HepG2 (cell line): Measurements from ENCODE around the gene OGFR. TPM values are rescaled to one million over a fixed set of nuclear protein-coding genes. Genes with fewer than 3 reads are reported as not detected.

Experiments
- ARHGAP35 ChIP-seq: sonication (generic); formaldehyde crosslinking; IDR thresholded peaks from 2 replicates; pipeline ENCODE4 v1.9.0; 2022; ENCODE audit warnings: mild to moderate bottlenecking, inconsistent platforms, moderate library complexity, missing genetic modification reagents, borderline replicate concordance
- ASH2L ChIP-seq: fragments of 300-600, 200-600 bp; sonication (generic); IDR thresholded peaks from 2 replicates; pipeline ENCODE4 v1.7.0; 2017; ENCODE audit warnings: low read depth, mild to moderate bottlenecking, moderate library complexity, mixed read lengths, low read length; ENCODE audit not compliant: insufficient read length
- CREM ChIP-seq, 2 experiments: sonication (generic) in 1 of 2; formaldehyde crosslinking in 1 of 2; IDR thresholded peaks; 2 replicates each; pipeline versions ENCODE4 v1.4.0 to v1.6.1; 2016 to 2020; ENCODE audit warnings: antibody characterized with exemption in 1 of 2, mild to moderate bottlenecking in 1 of 2, missing genetic modification reagents in 1 of 2
- KMT2A ChIP-seq: sonication (generic); formaldehyde crosslinking; IDR thresholded peaks from 2 replicates; pipeline ENCODE4 v1.4.0; 2020; ENCODE audit warnings: missing genetic modification reagents
- MXI1 ChIP-seq: IDR thresholded peaks from 3 replicates; pipeline ENCODE4 v1.6.1; 2012; ENCODE audit warnings: low read depth, low read length, inconsistent platforms, borderline replicate concordance
- NCOA2 ChIP-seq: sonication (generic); formaldehyde crosslinking; IDR thresholded peaks from 2 replicates; pipeline ENCODE4 v1.8.0; 2022; ENCODE audit warnings: inconsistent platforms
- NPAS2 ChIP-seq: sonication (generic); formaldehyde crosslinking; IDR thresholded peaks from 2 replicates; pipeline ENCODE4 v1.8.0; 2022; ENCODE audit warnings: mild to moderate bottlenecking, missing genetic modification reagents, borderline replicate concordance
- PHF8 ChIP-seq: sonication (generic); formaldehyde crosslinking; IDR thresholded peaks from 2 replicates; pipeline ENCODE4 v1.5.0; 2020; ENCODE audit warnings: missing genetic modification reagents
- PRMT3 ChIP-seq: sonication (generic); formaldehyde crosslinking; IDR thresholded peaks from 2 replicates; pipeline ENCODE4 v1.8.1; 2022; ENCODE audit warnings: low read depth, mild to moderate bottlenecking, moderate library complexity, missing genetic modification reagents, borderline replicate concordance
- RBAK ChIP-seq: sonication (generic); formaldehyde crosslinking; IDR thresholded peaks from 2 replicates; pipeline ENCODE4 v1.5.1; 2020; ENCODE audit warnings: mild to moderate bottlenecking, missing genetic modification reagents
- RNF2 ChIP-seq: fragments of 450-650 bp; conservative IDR thresholded peaks from 2 replicates; pipeline ENCODE4 v1.6.1; 2016; ENCODE audit warnings: low read depth
- SIN3A ChIP-seq: IDR thresholded peaks from 2 replicates; pipeline ENCODE4 v1.6.1; 2011; ENCODE audit warnings: low read depth, mild to moderate bottlenecking, control low read depth, low read length, borderline replicate concordance
- TMF1 ChIP-seq: sonication (generic); formaldehyde crosslinking; IDR thresholded peaks from 2 replicates; pipeline ENCODE4 v1.8.1; 2022; ENCODE audit warnings: low read depth, missing genetic modification reagents
- ZNF235 ChIP-seq: sonication (generic); formaldehyde crosslinking; IDR thresholded peaks from 2 replicates; pipeline ENCODE4 v1.8.1; 2023; ENCODE audit warnings: mild to moderate bottlenecking, missing genetic modification reagents, borderline replicate concordance
- ZNF7 ChIP-seq: IDR thresholded peaks from 2 replicates; pipeline ENCODE4 v1.6.1; 2016; ENCODE audit warnings: missing biosample characterization, missing genetic modification reagents
- ZNF773 ChIP-seq: sonication (generic); formaldehyde crosslinking; IDR thresholded peaks from 2 replicates; pipeline ENCODE4 v1.4.0; 2020; ENCODE audit warnings: missing genetic modification reagents, borderline replicate concordance
- polyA plus RNA-seq, 8 experiments: library from polyadenylated mRNA; depleted of rRNA in 3 of 8; stranded (reverse) in 7 of 8; unstranded in 1 of 8; fragments of >200 nt; fragmentation: Illumina TruSeq in 4 of 8; extraction: Trizol in 4 of 8; gene quantifications; 2 replicates each; pipeline versions ENCODE4 v1.2.1 to v1.2.3, GENCODE V29; 2011 to 2016; ENCODE audit warnings: low read depth in 4 of 8, missing spikeins in 1 of 8, mixed read lengths in 1 of 8; ENCODE audit not compliant: insufficient read depth in 1 of 8
- total RNA-seq, 5 experiments: library from RNA; depleted of rRNA; stranded (reverse); fragments of >200 nt; fragmentation: Illumina TruSeq; extraction: Trizol; gene quantifications; 2 replicates each; pipeline ENCODE4 v1.2.3, GENCODE V29; 2016; ENCODE audit warnings: low read depth in 1 of 5
- TF ChIP-seq, protein P1 (sequence below): sonication (generic); formaldehyde crosslinking; IDR thresholded peaks from 2 replicates; pipeline ENCODE4 v1.5.0; 2020; ENCODE audit warnings: missing genetic modification reagents
- TF ChIP-seq, protein P2 (sequence below): sonication (generic); formaldehyde crosslinking; IDR thresholded peaks from 2 replicates; pipeline ENCODE4 v1.4.0; 2020; ENCODE audit warnings: missing genetic modification reagents, borderline replicate concordance
- TF ChIP-seq, protein P3 (sequence below): IDR thresholded peaks from 2 replicates; pipeline ENCODE4 v1.6.1; 2012; ENCODE audit warnings: inconsistent platforms
- TF ChIP-seq, protein P4 (sequence below): sonication (generic); formaldehyde crosslinking; IDR thresholded peaks from 2 replicates; pipeline ENCODE4 v1.4.0; 2020; ENCODE audit warnings: missing genetic modification reagents, borderline replicate concordance

Gene OGFR
- total and polyA plus RNA-seq, 2 of the 13 experiments (the other 11 are each of a cell fraction or from before 2014, with no cell fraction given) = 47.7 to 81.8 TPM

DNA sequence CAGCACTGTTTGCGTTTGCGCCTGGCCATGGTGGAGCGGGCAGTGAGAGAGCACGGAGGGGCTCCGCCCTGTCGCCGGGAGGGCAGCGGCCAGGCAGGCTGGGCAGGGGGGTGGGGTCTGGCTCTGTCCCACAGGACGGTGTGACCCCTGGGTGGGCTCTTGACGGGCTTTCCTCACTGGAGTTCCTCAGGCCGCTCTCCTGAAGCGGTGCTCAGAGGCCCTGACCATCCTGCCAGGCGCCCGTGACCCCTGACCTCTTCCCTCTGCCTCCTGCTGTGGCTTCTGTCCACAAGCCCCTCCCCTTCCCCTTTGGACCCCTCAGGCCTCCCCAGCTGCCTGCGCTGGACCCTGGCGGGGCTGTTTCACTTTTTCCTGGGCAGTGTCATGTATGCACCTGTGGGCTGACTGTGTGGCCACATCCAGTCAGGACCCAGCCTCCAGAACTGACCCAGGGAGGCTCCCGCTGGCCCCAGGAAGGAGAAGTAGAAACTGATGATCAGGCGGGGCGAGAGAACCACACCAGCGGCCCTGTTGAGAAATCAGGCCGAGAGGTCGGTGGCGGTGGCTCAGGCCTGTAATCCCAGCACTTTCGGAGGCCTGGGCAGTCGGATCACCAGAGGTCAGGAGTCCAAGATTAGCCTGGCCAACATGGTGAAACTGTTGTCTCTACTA is 1.2 kb downstream of the OGFR start (continued):
- TF ChIP-seq PRMT3 (CRISPR knock-in tag) = no peak
- 0 out of 2 replicates have a peak, but pooled peaks have one; percentile 67 for TF ChIP-seq NPAS2
- TF ChIP-seq CREM (IDR thresholded peaks at IDR 0.05) = peak; percentile 70; the same call in 1 of the 2 replicates
- TF ChIP-seq CREM (CRISPR knock-in tag; IDR thresholded peaks at IDR 0.05) = no peak
- TF ChIP-seq, protein P1, sequence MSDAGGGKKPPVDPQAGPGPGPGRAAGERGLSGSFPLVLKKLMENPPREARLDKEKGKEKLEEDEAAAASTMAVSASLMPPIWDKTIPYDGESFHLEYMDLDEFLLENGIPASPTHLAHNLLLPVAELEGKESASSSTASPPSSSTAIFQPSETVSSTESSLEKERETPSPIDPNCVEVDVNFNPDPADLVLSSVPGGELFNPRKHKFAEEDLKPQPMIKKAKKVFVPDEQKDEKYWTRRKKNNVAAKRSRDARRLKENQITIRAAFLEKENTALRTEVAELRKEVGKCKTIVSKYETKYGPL (CRISPR knock-in tag) = no peak; the same call in 1 of the 2 replicates
- TF ChIP-seq PHF8 = peak; percentile 95
- peak; percentile 79 for TF ChIP-seq KMT2A
- TF ChIP-seq SIN3A = peak; percentile 82; the same call in 1 of the 2 replicates
- TF ChIP-seq MXI1 = peak; percentile 77; the same call in 1 of the 3 replicates
- TF ChIP-seq RBAK (CRISPR knock-in tag) = no peak
- peak; percentile 98 for TF ChIP-seq ASH2L
- TF ChIP-seq TMF1 (CRISPR knock-in tag) = 0 out of 2 replicates have a peak, but pooled peaks have one; percentile 28
- TF ChIP-seq ZNF7 = no peak
- TF ChIP-seq ZNF773 (CRISPR knock-in tag) = peak; percentile 38; the same call in 1 of the 2 replicates
- TF ChIP-seq, protein P2, sequence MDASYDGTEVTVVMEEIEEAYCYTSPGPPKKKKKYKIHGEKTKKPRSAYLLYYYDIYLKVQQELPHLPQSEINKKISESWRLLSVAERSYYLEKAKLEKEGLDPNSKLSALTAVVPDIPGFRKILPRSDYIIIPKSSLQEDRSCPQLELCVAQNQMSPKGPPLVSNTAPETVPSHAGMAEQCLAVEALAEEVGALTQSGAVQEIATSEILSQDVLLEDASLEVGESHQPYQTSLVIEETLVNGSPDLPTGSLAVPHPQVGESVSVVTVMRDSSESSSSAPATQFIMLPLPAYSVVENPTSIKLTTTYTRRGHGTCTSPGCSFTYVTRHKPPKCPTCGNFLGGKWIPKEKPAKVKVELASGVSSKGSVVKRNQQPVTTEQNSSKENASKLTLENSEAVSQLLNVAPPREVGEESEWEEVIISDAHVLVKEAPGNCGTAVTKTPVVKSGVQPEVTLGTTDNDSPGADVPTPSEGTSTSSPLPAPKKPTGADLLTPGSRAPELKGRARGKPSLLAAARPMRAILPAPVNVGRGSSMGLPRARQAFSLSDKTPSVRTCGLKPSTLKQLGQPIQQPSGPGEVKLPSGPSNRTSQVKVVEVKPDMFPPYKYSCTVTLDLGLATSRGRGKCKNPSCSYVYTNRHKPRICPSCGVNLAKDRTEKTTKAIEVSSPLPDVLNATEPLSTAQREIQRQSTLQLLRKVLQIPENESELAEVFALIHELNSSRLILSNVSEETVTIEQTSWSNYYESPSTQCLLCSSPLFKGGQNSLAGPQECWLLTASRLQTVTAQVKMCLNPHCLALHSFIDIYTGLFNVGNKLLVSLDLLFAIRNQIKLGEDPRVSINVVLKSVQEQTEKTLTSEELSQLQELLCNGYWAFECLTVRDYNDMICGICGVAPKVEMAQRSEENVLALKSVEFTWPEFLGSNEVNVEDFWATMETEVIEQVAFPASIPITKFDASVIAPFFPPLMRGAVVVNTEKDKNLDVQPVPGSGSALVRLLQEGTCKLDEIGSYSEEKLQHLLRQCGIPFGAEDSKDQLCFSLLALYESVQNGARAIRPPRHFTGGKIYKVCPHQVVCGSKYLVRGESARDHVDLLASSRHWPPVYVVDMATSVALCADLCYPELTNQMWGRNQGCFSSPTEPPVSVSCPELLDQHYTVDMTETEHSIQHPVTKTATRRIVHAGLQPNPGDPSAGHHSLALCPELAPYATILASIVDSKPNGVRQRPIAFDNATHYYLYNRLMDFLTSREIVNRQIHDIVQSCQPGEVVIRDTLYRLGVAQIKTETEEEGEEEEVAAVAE (CRISPR knock-in tag) = peak; percentile 81
- TF ChIP-seq NCOA2 (CRISPR knock-in tag) = peak; percentile 67; the same call in 1 of the 2 replicates
- TF ChIP-seq ZNF235 (CRISPR knock-in tag) = no peak
- TF ChIP-seq RNF2 = no peak
- TF ChIP-seq ARHGAP35 = peak; percentile 40; the same call in 1 of the 2 replicates
- TF ChIP-seq, protein P3, sequence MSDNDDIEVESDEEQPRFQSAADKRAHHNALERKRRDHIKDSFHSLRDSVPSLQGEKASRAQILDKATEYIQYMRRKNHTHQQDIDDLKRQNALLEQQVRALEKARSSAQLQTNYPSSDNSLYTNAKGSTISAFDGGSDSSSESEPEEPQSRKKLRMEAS = peak; percentile 81; the same call in 1 of the 2 replicates
- TF ChIP-seq, protein P4, sequence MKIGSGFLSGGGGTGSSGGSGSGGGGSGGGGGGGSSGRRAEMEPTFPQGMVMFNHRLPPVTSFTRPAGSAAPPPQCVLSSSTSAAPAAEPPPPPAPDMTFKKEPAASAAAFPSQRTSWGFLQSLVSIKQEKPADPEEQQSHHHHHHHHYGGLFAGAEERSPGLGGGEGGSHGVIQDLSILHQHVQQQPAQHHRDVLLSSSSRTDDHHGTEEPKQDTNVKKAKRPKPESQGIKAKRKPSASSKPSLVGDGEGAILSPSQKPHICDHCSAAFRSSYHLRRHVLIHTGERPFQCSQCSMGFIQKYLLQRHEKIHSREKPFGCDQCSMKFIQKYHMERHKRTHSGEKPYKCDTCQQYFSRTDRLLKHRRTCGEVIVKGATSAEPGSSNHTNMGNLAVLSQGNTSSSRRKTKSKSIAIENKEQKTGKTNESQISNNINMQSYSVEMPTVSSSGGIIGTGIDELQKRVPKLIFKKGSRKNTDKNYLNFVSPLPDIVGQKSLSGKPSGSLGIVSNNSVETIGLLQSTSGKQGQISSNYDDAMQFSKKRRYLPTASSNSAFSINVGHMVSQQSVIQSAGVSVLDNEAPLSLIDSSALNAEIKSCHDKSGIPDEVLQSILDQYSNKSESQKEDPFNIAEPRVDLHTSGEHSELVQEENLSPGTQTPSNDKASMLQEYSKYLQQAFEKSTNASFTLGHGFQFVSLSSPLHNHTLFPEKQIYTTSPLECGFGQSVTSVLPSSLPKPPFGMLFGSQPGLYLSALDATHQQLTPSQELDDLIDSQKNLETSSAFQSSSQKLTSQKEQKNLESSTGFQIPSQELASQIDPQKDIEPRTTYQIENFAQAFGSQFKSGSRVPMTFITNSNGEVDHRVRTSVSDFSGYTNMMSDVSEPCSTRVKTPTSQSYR = peak; percentile 36; the same call in 1 of the 2 replicates
